Kidney (tissue), 14 donors: Measurements from ENCODE around the gene TMC6. TPM values are rescaled to one million over a fixed set of nuclear protein-coding genes. Genes with fewer than 3 reads are reported as not detected.

ENCODE experiments used
- DNase-seq, 5 donors: peaks; one replicate each; pipeline ENCODE4 v3.0.0-alpha.2; 2013 to 2020
- FAIRE-seq: peaks from 2 replicates; lab custom pipeline; 2012; peaks lifted over from hg19 to GRCh38; lab: Jason Lieb, UNC
- H3K27ac ChIP-seq, 2 donors: one replicate each; pipeline ENCODE4 v1.7.0; 2013; ENCODE audit warnings: low read depth in 2 of 2, low read length in 2 of 2, inconsistent platforms in 1 of 2
- H3K27me3 ChIP-seq: one replicate; pipeline ENCODE4 v1.7.1; 2013; ENCODE audit warnings: low read length, inconsistent platforms; ENCODE audit not compliant: control insufficient read depth, insufficient read depth
- H3K36me3 ChIP-seq, 3 donors: one replicate each; pipeline versions ENCODE4 v1.7.0 to v1.7.1; 2013; ENCODE audit warnings: low read length in 3 of 3, control low read depth in 1 of 3, inconsistent platforms in 1 of 3; ENCODE audit not compliant: insufficient read depth in 3 of 3, control insufficient read depth in 2 of 3
- H3K4me1 ChIP-seq, 3 donors: one replicate each; pipeline versions ENCODE4 v1.7.0 to v1.7.1; 2013; ENCODE audit warnings: low read length in 3 of 3, inconsistent platforms in 1 of 3, low read depth in 1 of 3; ENCODE audit not compliant: control insufficient read depth in 2 of 3, insufficient read depth in 2 of 3
- H3K4me3 ChIP-seq, 3 donors: one replicate each; pipeline versions ENCODE4 v1.7.0 to v1.8.1; 2013; ENCODE audit warnings: low read length in 3 of 3, control low read depth in 1 of 3, inconsistent platforms in 1 of 3
- H3K9ac ChIP-seq, 3 donors: one replicate each; pipeline versions ENCODE4 v1.7.0 to v1.7.1; 2013; ENCODE audit warnings: low read length in 3 of 3, control low read depth in 1 of 3, inconsistent platforms in 1 of 3
- H3K9me3 ChIP-seq, 3 donors: one replicate each; pipeline versions ENCODE4 v1.7.0 to v1.7.1; 2013; ENCODE audit warnings: low read length in 3 of 3, control low read depth in 1 of 3, inconsistent platforms in 1 of 3; ENCODE audit not compliant: control insufficient read depth in 2 of 3, insufficient read depth in 1 of 3
- CTCF ChIP-seq: IDR thresholded peaks from 3 replicates; pipeline ENCODE4 v1.5.1; 2012; ENCODE audit warnings: mild to moderate bottlenecking, moderate library complexity, borderline replicate concordance; ENCODE audit not compliant: insufficient read depth; ENCODE audit errors: extremely low read depth
- intact Hi-C: fragments of 100-400 bp; cut with DNase I; formaldehyde crosslinking; loops from one replicate; pipeline ENCODE4 v1.11.1; 2022
- polyA plus RNA-seq: library from polyadenylated mRNA; stranded (reverse); fragments of 350-450 nt; fragmentation: Illumina TruSeq; extraction: RNeasy Lipid Tissue Mini Kit (QIAGEN cat#74804); gene quantifications from one replicate; pipeline ENCODE4 v1.2.3, GENCODE V29; 2014; ENCODE audit warnings: low read depth, low replicate concordance; ENCODE audit not compliant: insufficient read depth
- total RNA-seq: library from RNA; stranded (reverse); fragmentation: NEBNext Ultra II Directional; extraction: Animal tissue kit (Norgen Biotek cat#: 25700); gene quantifications from one replicate; pipeline ENCODE4 v1.2.1, GENCODE V29; 2021
- donor health status: control.
- donor health status: control.
- donor health status: control.
- donor health status: control.
- donor health status: control.
- donor health status: DM: yes; HTN: yes; CAD: no.
- donor health status: Normal renal cell carcinoma (clear cell type).

The TMC6 gene
- total and polyA plus RNA-seq, 2 donors from 2014 or later, result 15.0 to 115 TPM

GRCh38 chr17:78125138-78125913 is 3.2 kb downstream of the TMC6 start:
- H3K36me3 ChIP-seq, result peaks cover 0 to 5% (median 0%) of the 10 kb centered on the region in 3 donors
- no peak overlapping the region for H3K27ac ChIP-seq
- no peaks in the 10 kb centered on the region for H3K27me3 ChIP-seq
- no peaks in the 10 kb centered on the region for H3K9me3 ChIP-seq
- TF ChIP-seq CTCF, result no peak
- H3K4me3 ChIP-seq, result no peak overlapping the region
- DNase-seq (peak in 1 of 5 donors; percentile 67), FAIRE-seq (no peak)
- intact Hi-C loops, result no loop called here
- H3K4me1 ChIP-seq, result peaks cover 0 to 15% (median 0%) of the 10 kb centered on the region in 3 donors
- no peak overlapping the region for H3K9ac ChIP-seq

GRCh38 chr17:78124836-78125137 is 3.8 kb downstream of the TMC6 start:
- FAIRE-seq, result no peak
- no peak overlapping the region for H3K27ac ChIP-seq
- H3K27me3 ChIP-seq, result no peaks in the 10 kb centered on the region
- H3K9me3 ChIP-seq, result no peaks in the 10 kb centered on the region
- peaks cover 0 to 5% (median 0%) of the 10 kb centered on the region in 3 donors for H3K36me3 ChIP-seq
- H3K9ac ChIP-seq, result no peak overlapping the region
- no peak overlapping the region for H3K4me3 ChIP-seq
- peak in 1 of 5 donors; percentile 77 for DNase-seq
- TF ChIP-seq CTCF, result no peak
- peaks cover 0 to 14% (median 0%) of the 10 kb centered on the region in 3 donors for H3K4me1 ChIP-seq
- intact Hi-C loops, result no loop called here

- Histone ChIP-seq H3K9me3 (no peaks in the 10 kb centered on the region), H3K36me3 (peaks cover 0 to 5% (median 0%) of the 10 kb centered on the region in 3 donors), H3K9ac (no peak overlapping the region), H3K27ac (no peak overlapping the region), H3K27me3 (no peaks in the 10 kb centered on the region), H3K4me3 (no peak overlapping the region), H3K4me1 (peaks cover 0 to 10% (median 0%) of the 10 kb centered on the region in 3 donors)
- intact Hi-C loops, result no loop called here
- peak in 1 of 5 donors; percentile 71 for DNase-seq
- no peak for TF ChIP-seq CTCF
- FAIRE-seq, result no peak
Measured at GRCh38 chr17:78124081-78124835, 4.3 kb downstream of the TMC6 start.
